B cell (primary cell): Measurements from ENCODE around the gene TRPC1. TPM values are rescaled to one million over a fixed set of nuclear protein-coding genes. Genes with fewer than 3 reads are reported as not detected.

ENCODE experiments used
- ATAC-seq: fragments of 200-7000 bp; cut with Tn5 transposase; one replicate; pipeline ENCODE4 v1.10.0; 2021; ENCODE audit warnings: low read depth, mild to moderate bottlenecking, moderate number of reproducible peaks, moderate library complexity
- CTCF ChIA-PET: fragments of 350-600 bp; sonication (Branson Sonifier 250); formaldehyde crosslinking; loops from one replicate; lab custom pipeline; 2021; ENCODE audit warnings: antibody characterized with exemption, inconsistent platforms; lab: Charles Lee
- POLR2A ChIA-PET: fragments of 350-600 bp; sonication (Branson Sonifier 250); formaldehyde crosslinking; loops from one replicate; lab custom pipeline; 2021; ENCODE audit warnings: antibody characterized with exemption; lab: Charles Lee
- DNase-seq: peaks from one replicate; pipeline ENCODE4 v3.0.0; 2013
- H2AFZ ChIP-seq: 2 replicates; pipeline ENCODE4 v1.6.1; 2012; ENCODE audit warnings: mild to moderate bottlenecking, low read depth, low read length; ENCODE audit not compliant: insufficient read depth, poor library complexity, severe bottlenecking
- H3K27ac ChIP-seq, 2 donors: 1 replicate in 1 of 2; 2 replicates in 1 of 2; pipeline ENCODE4 v1.5.1; 2012 to 2013; ENCODE audit warnings: low read length in 2 of 2, mild to moderate bottlenecking in 2 of 2, moderate library complexity in 1 of 2
- H3K27me3 ChIP-seq, 4 experiments: fragments of 200-600 bp in 1 of 4; sonication (generic) in 1 of 4; replicated peaks in 1 of 4; 1 replicate in 2 of 4; 2 replicates in 2 of 4; pipeline versions ENCODE4 v1.6.1 to v1.7.0; 2013 to 2016; ENCODE audit warnings: low read length in 3 of 4, mild to moderate bottlenecking in 2 of 4, mixed read lengths in 1 of 4, moderate library complexity in 1 of 4; ENCODE audit not compliant: insufficient read depth in 4 of 4, control insufficient read depth in 3 of 4; ENCODE audit errors: control extremely low read depth in 1 of 4
- H3K36me3 ChIP-seq, 2 experiments: replicated peaks in 1 of 2; 1 replicate in 1 of 2; 2 replicates in 1 of 2; pipeline versions ENCODE4 v1.6.1 to v1.7.1; 2013; ENCODE audit warnings: low read length in 1 of 2; ENCODE audit not compliant: insufficient read depth in 2 of 2, control insufficient read depth in 1 of 2; ENCODE audit errors: control extremely low read depth in 1 of 2, extremely low read depth in 1 of 2
- H3K4me1 ChIP-seq, 2 donors: fragments of 200-600 bp in 1 of 2; sonication (generic) in 1 of 2; 1 replicate in 1 of 2; 2 replicates in 1 of 2; pipeline versions ENCODE4 v1.5.1 to v1.6.1; 2013 to 2017; ENCODE audit warnings: low read length in 2 of 2; ENCODE audit not compliant: control insufficient read depth in 2 of 2, insufficient read depth in 2 of 2
- H3K4me2 ChIP-seq: replicated peaks from 2 replicates; pipeline ENCODE3; 2012; ENCODE audit warnings: mild to moderate bottlenecking, low read depth, low read length; ENCODE audit not compliant: poor library complexity, severe bottlenecking
- H3K4me3 ChIP-seq, 5 experiments: fragments of 200-600 bp in 1 of 5; sonication (generic) in 1 of 5; 1 replicate in 3 of 5; 2 replicates in 2 of 5; pipeline versions ENCODE4 v1.5.1 to v1.7.0; 2011 to 2016; ENCODE audit warnings: low read length in 4 of 5, mild to moderate bottlenecking in 4 of 5, low read depth in 2 of 5, control low read depth in 1 of 5, moderate library complexity in 1 of 5; ENCODE audit not compliant: insufficient read depth in 1 of 5; ENCODE audit errors: control extremely low read depth in 1 of 5, extremely low read depth in 1 of 5
- H3K79me2 ChIP-seq: fragments of 200-600 bp; sonication (generic); one replicate; pipeline ENCODE4 v1.6.0; 2016; ENCODE audit warnings: low read length; ENCODE audit not compliant: control insufficient read depth, insufficient read depth
- H3K9ac ChIP-seq: fragments of 200-600 bp; sonication (generic); 2 replicates; pipeline ENCODE4 v1.6.1; 2017; ENCODE audit warnings: mild to moderate bottlenecking, low read length, moderate library complexity
- H3K9me3 ChIP-seq, 3 donors: one replicate each; pipeline versions ENCODE4 v1.6.1 to v1.7.1; 2013; ENCODE audit warnings: low read length in 2 of 3; ENCODE audit not compliant: control insufficient read depth in 2 of 3, insufficient read depth in 1 of 3; ENCODE audit errors: control extremely low read depth in 1 of 3
- H4K20me1 ChIP-seq: 2 replicates; pipeline ENCODE4 v1.6.0; 2012; ENCODE audit warnings: mild to moderate bottlenecking, low read length; ENCODE audit not compliant: insufficient read depth, control insufficient read depth, poor library complexity, severe bottlenecking
- H3K27ac Mint-ChIP-seq: one replicate; pipeline ENCODE4 v1.8.0; 2021; ENCODE audit warnings: mixed read lengths
- H3K27me3 Mint-ChIP-seq: one replicate; pipeline ENCODE4 v1.8.0; 2021; ENCODE audit warnings: mixed read lengths
- H3K4me1 Mint-ChIP-seq: one replicate; pipeline ENCODE4 v1.8.0; 2021; ENCODE audit warnings: mixed read lengths
- H3K4me3 Mint-ChIP-seq: one replicate; pipeline ENCODE4 v1.8.0; 2021; ENCODE audit warnings: mixed read lengths
- H3K9me3 Mint-ChIP-seq: one replicate; pipeline ENCODE4 v1.8.0; 2022; ENCODE audit warnings: mixed read lengths; ENCODE audit not compliant: insufficient read depth
- CTCF ChIP-seq: fragments of 200-600 bp; IDR thresholded peaks from one replicate; pipeline ENCODE4 v1.8.0; 2022; ENCODE audit warnings: antibody characterized with exemption, mild to moderate bottlenecking
- EZH2 ChIP-seq: IDR thresholded peaks from 2 replicates; pipeline ENCODE4 v1.6.1; 2012; ENCODE audit warnings: borderline replicate concordance, low read depth, mild to moderate bottlenecking, moderate library complexity, low read length; ENCODE audit not compliant: insufficient read depth, poor library complexity, severe bottlenecking
- WGBS: methylation state at CpG from one replicate; pipeline ENCODE4 v1.1.5; 2013; ENCODE audit warnings: missing lambda C conversion rate; ENCODE audit not compliant: insufficient coverage; 5-methylcytosine and 5-hydroxymethylcytosine counted together
- intact Hi-C: fragments of 100-400 bp; cut with micrococcal nuclease; formaldehyde crosslinking; loops from one replicate; pipeline ENCODE4 v1.10.0; 2022
- polyA plus RNA-seq: library from polyadenylated mRNA; depleted of rRNA; stranded (reverse); fragments of >200 nt; gene quantifications from 2 replicates; pipeline ENCODE4 v1.2.3, GENCODE V29; 2012
- total RNA-seq, 2 donors: library from RNA; stranded (reverse); fragments of 120-200 nt in 1 of 2; gene quantifications; 1 replicate in 1 of 2; 2 replicates in 1 of 2; pipeline versions ENCODE4 v1.2.3 to v1.2.4, GENCODE V29; 2013 to 2022

The TRPC1 gene
- total and polyA plus RNA-seq, 2 donors (not counting 1 experiment from before 2014, with no cell fraction given), result 2.0 to 3.8 TPM

- Mint-ChIP-seq H3K4me1 (no peaks in the 10 kb centered on the region), H3K4me3 (no peak overlapping the region), H3K27me3 (peaks cover 5% of the 10 kb centered on the region), H3K9me3 (no peaks in the 10 kb centered on the region), H3K27ac (no peak overlapping the region)
- DNase-seq (no peak), ATAC-seq (no peak)
- no peaks in the 10 kb centered on the region for H3K36me3 ChIP-seq
- ChIA-PET POLR2A (no interaction called here), CTCF (no interaction called here)
- no peaks in the 10 kb centered on the region for H3K79me2 ChIP-seq
- H3K9me3 ChIP-seq, result no peaks in the 10 kb centered on the region
- H3K9ac ChIP-seq, result no peak overlapping the region
- H2AFZ ChIP-seq, result no peak overlapping the region
- 82% methylated on average over 2 of the region's 2 CpGs for WGBS
- no peak overlapping the region for H3K27ac ChIP-seq
- H4K20me1 ChIP-seq, result no peaks in the 10 kb centered on the region
- intact Hi-C loops, result no loop called here
- no peak for TF ChIP-seq CTCF
- no peak for TF ChIP-seq EZH2
- peaks cover 0 to 5% (median 0%) of the 10 kb centered on the region in 4 experiments for H3K27me3 ChIP-seq
- H3K4me2 ChIP-seq, result no peak overlapping the region
- H3K4me1 ChIP-seq, result no peaks in the 10 kb centered on the region
- H3K4me3 ChIP-seq, result no peak overlapping the region
Measured at GRCh38 chr3:142850395-142851023, 126.7 kb downstream of the TRPC1 start.

- H3K27ac Mint-ChIP-seq, result no peak overlapping the region
- intact Hi-C loops, result no loop called here
- POLR2A ChIA-PET, result no interaction called here
Measured at GRCh38 chr3:142852009-142852408, 128.2 kb downstream of the TRPC1 start.

More at GRCh38 chr3:142852009-142852408, 128.2 kb downstream of the TRPC1 start:
- Histone ChIP-seq H3K4me3 (no peak overlapping the region), H4K20me1 (no peaks in the 10 kb centered on the region), H3K4me1 (no peaks in the 10 kb centered on the region), H2AFZ (no peak overlapping the region), H3K79me2 (no peaks in the 10 kb centered on the region), H3K27me3 (peaks cover 0 to 5% (median 0%) of the 10 kb centered on the region in 4 experiments), H3K9me3 (no peaks in the 10 kb centered on the region), H3K36me3 (no peaks in the 10 kb centered on the region), H3K27ac (no peak overlapping the region), H3K4me2 (no peak overlapping the region), H3K9ac (no peak overlapping the region)
- TF ChIP-seq EZH2 (no peak), CTCF (no peak)
- Mint-ChIP-seq H3K4me3 (no peak overlapping the region), H3K27me3 (no peaks in the 10 kb centered on the region), H3K4me1 (no peaks in the 10 kb centered on the region), H3K9me3 (no peaks in the 10 kb centered on the region)
- 92% methylated on average over 2 of the region's 4 CpGs for WGBS
- CTCF ChIA-PET, result no interaction called here
- no peak for ATAC-seq
- DNase-seq, result no peak
